ENCODE results near the gene ANKRD63.

GRCh38 chr15:40241269-40242212 is 41.3 kb downstream of the ANKRD63 start:
- no peak for TF ChIP-seq CTCF (IDR thresholded peaks at IDR 0.05; ENCODE audit: low read depth, low read length, poor library complexity, severe bottlenecking)
- TF ChIP-seq EZH2phosphoT487 (IDR thresholded peaks at IDR 0.05; ENCODE audit: borderline replicate concordance, low read length) = no peak
